Endothelial cell (in vitro differentiated cells): Measurements from ENCODE around the gene TTC33. TPM values are rescaled to one million over a fixed set of nuclear protein-coding genes. Genes with fewer than 3 reads are reported as not detected.

Experiments used
- DNase-seq: peaks from one replicate; pipeline ENCODE4 v3.0.0; 2021; ENCODE audit warnings: low spot score
- H3K27ac Mint-ChIP-seq: one replicate; pipeline ENCODE4 v1.8.0; 2021; ENCODE audit warnings: mixed read lengths, inconsistent platforms; ENCODE audit not compliant: unreplicated experiment
- H3K27me3 Mint-ChIP-seq: one replicate; pipeline ENCODE4 v1.8.0; 2021; ENCODE audit warnings: mild to moderate bottlenecking, moderate library complexity, mixed read lengths, inconsistent platforms; ENCODE audit not compliant: unreplicated experiment
- H3K36me3 Mint-ChIP-seq: one replicate; pipeline ENCODE4 v1.8.0; 2021; ENCODE audit warnings: mild to moderate bottlenecking, low read depth, mixed read lengths, inconsistent platforms; ENCODE audit not compliant: unreplicated experiment
- H3K4me1 Mint-ChIP-seq: one replicate; pipeline ENCODE4 v1.8.0; 2021; ENCODE audit warnings: mild to moderate bottlenecking, mixed read lengths, inconsistent platforms; ENCODE audit not compliant: unreplicated experiment
- H3K4me3 Mint-ChIP-seq: one replicate; pipeline ENCODE4 v1.8.0; 2021; ENCODE audit warnings: mild to moderate bottlenecking, mixed read lengths, inconsistent platforms; ENCODE audit not compliant: unreplicated experiment
- H3K9me3 Mint-ChIP-seq: one replicate; pipeline ENCODE4 v1.8.0; 2021; ENCODE audit warnings: mixed read lengths, inconsistent platforms; ENCODE audit not compliant: unreplicated experiment
- CTCF ChIP-seq: fragments of 200-600 bp; sonication (generic); IDR thresholded peaks from one replicate; pipeline ENCODE4 v1.5.0; 2021; ENCODE audit warnings: antibody characterized with exemption; ENCODE audit not compliant: unreplicated experiment
- total RNA-seq: library from RNA; stranded (reverse); fragmentation: NEBNext Ultra II Directional; extraction: Animal tissue kit (Norgen Biotek cat#: 25700); gene quantifications from one replicate; pipeline ENCODE4 v1.2.1, GENCODE V29; 2021; ENCODE audit not compliant: unreplicated experiment

TTC33 gene
- total RNA-seq, 1 donor from 2014 or later: 8.6 TPM

- no peak for TF ChIP-seq CTCF
- H3K4me3 Mint-ChIP-seq: no peak overlapping the region
- no peaks in the 10 kb centered on the region for H3K9me3 Mint-ChIP-seq
- H3K4me1 Mint-ChIP-seq: peaks cover 9% of the 10 kb centered on the region
- no peaks in the 10 kb centered on the region for H3K36me3 Mint-ChIP-seq
- no peaks in the 10 kb centered on the region for H3K27me3 Mint-ChIP-seq
- H3K27ac Mint-ChIP-seq: no peak overlapping the region
- DNase-seq: no peak
These were observed 206.1 kb downstream of the TTC33 start for GRCh38 chr5:40549616-40550015.

- no peak overlapping the region for H3K27ac Mint-ChIP-seq
These were observed 207.7 kb downstream of the TTC33 start for GRCh38 chr5:40547994-40548575.

GRCh38 chr5:40547557-40547956 lies 208.2 kb downstream of the TTC33 start:
- no peak overlapping the region for H3K4me3 Mint-ChIP-seq
- H3K36me3 Mint-ChIP-seq: no peaks in the 10 kb centered on the region
- H3K9me3 Mint-ChIP-seq: no peaks in the 10 kb centered on the region
- H3K4me1 Mint-ChIP-seq: no peaks in the 10 kb centered on the region
- no peaks in the 10 kb centered on the region for H3K27me3 Mint-ChIP-seq
- no peak for TF ChIP-seq CTCF
- DNase-seq: no peak
- no peak overlapping the region for H3K27ac Mint-ChIP-seq

More at GRCh38 chr5:40547994-40548575, 207.7 kb downstream of the TTC33 start:
- Mint-ChIP-seq H3K4me1 (no peaks in the 10 kb centered on the region), H3K9me3 (no peaks in the 10 kb centered on the region), H3K4me3 (no peak overlapping the region), H3K36me3 (no peaks in the 10 kb centered on the region), H3K27me3 (no peaks in the 10 kb centered on the region)
- TF ChIP-seq CTCF: no peak
- DNase-seq: no peak

GRCh38 chr5:40540301-40540700 lies 215.5 kb downstream of the TTC33 start:
- H3K36me3 Mint-ChIP-seq: no peaks in the 10 kb centered on the region
- H3K4me3 Mint-ChIP-seq: no peak overlapping the region
- H3K9me3 Mint-ChIP-seq: peaks cover 3% of the 10 kb centered on the region
- no peak for TF ChIP-seq CTCF
- no peak for DNase-seq
- H3K27me3 Mint-ChIP-seq: no peaks in the 10 kb centered on the region
- no peaks in the 10 kb centered on the region for H3K4me1 Mint-ChIP-seq
- H3K27ac Mint-ChIP-seq: no peak overlapping the region

GRCh38 chr5:40524677-40525076 lies 231.1 kb downstream of the TTC33 start:
- H3K9me3 Mint-ChIP-seq: no peaks in the 10 kb centered on the region
- no peak overlapping the region for H3K27ac Mint-ChIP-seq
- H3K27me3 Mint-ChIP-seq: peaks cover 2% of the 10 kb centered on the region
- no peak for DNase-seq
- H3K4me3 Mint-ChIP-seq: no peak overlapping the region
- TF ChIP-seq CTCF: no peak
- H3K36me3 Mint-ChIP-seq: no peaks in the 10 kb centered on the region
- no peaks in the 10 kb centered on the region for H3K4me1 Mint-ChIP-seq
